ENCODE measurements around the gene KNCN. TPM values are rescaled to one million over a fixed set of nuclear protein-coding genes. Genes with fewer than 3 reads are reported as not detected.

The KNCN gene
- total RNA-seq, 1 donor from 2014 or later, result not detected

DNA sequence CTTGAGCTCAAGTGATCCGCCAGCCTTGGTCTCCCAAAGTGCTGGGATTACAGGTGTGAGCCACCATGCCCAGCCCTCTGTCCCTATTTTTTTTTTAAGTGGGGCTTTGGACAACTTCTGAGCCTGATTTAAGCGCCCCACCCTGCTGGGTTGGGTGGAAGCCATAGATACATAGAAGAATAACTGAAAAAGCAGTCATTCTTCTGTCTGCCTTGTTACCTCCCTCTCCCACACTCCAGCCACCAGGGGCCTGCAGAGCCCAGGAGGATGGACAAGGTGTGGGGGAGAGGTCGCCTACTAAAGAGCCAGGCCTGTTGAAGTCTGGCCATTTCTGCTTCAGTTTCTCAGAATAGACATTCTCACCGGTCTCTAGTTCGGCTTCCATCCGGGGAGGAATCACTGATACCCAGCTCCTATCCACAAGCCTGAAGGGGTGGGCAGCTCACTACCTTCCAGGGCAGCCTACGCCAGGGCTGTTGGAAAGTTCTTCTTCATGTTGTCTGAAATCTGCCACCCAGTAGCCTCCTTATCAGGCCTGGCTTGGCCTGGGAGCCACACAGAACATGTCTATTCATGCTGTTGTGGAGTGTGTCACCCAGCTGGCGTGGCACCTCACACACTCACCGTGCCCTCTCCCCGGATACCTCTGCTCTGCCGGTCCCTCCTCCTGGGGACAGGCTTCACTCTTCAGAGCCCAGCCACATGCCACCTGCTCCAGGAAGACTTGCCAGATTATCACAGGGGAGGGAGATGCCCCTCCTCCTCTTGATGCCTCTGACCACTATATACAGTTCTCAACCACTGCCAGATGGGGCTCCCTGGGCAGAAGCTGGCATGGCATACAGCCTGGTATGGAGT is 27.7 kb downstream of the KNCN start:
- Mint-ChIP-seq H3K36me3 (no peaks in the 10 kb centered on the region), H3K4me3 (no peak overlapping the region), H3K9me3 (no peaks in the 10 kb centered on the region), H3K4me1 (peaks cover 64% of the 10 kb centered on the region), H3K27ac (no peak overlapping the region), H3K27me3 (ENCODE audit: insufficient read depth, low read depth) (peaks cover 52% of the 10 kb centered on the region)
- Histone ChIP-seq H3K9me3 (ENCODE audit: low read depth) (no peaks in the 10 kb centered on the region), H3K4me2 (no peak overlapping the region), H3K4me1 (peaks cover 49% of the 10 kb centered on the region), H3K27me3 (peaks cover 98% of the 10 kb centered on the region), H3K4me3 (no peak overlapping the region), H3K27ac (no peak overlapping the region), H3K36me3 (no peaks in the 10 kb centered on the region), H2AFZ (replicated peaks) (no peak overlapping the region), H3F3A (ENCODE audit: low read depth) (peaks cover 43% of the 10 kb centered on the region), H3K79me2 (ENCODE audit: low read depth) (no peaks in the 10 kb centered on the region), H4K20me1 (ENCODE audit: low read depth) (peaks cover 95% of the 10 kb centered on the region), H3K9ac (no peak overlapping the region)
- TF ChIP-seq EZH2phosphoT487 (IDR thresholded peaks at IDR 0.05) (no peak), EZH2 (IDR thresholded peaks at IDR 0.05) (no peak), CTCF (IDR thresholded peaks at IDR 0.05) (no peak)
- DNase-seq (ENCODE audit: low spot score), result no peak

GRCh38 chr1:46522969-46523320 is 28.5 kb downstream of the KNCN start:
- Mint-ChIP-seq H3K4me3 (no peak overlapping the region), H3K27ac (no peak overlapping the region), H3K9me3 (no peaks in the 10 kb centered on the region), H3K27me3 (ENCODE audit: insufficient read depth, low read depth) (peaks cover 55% of the 10 kb centered on the region), H3K4me1 (peaks cover 68% of the 10 kb centered on the region), H3K36me3 (no peaks in the 10 kb centered on the region)
- Histone ChIP-seq H3K9ac (no peak overlapping the region), H3K36me3 (no peaks in the 10 kb centered on the region), H4K20me1 (ENCODE audit: low read depth) (peaks cover 95% of the 10 kb centered on the region), H3K4me1 (peaks cover 51% of the 10 kb centered on the region), H3K27me3 (peaks cover 98% of the 10 kb centered on the region), H3F3A (ENCODE audit: low read depth) (peaks cover 43% of the 10 kb centered on the region), H2AFZ (replicated peaks) (no peak overlapping the region), H3K4me3 (no peak overlapping the region), H3K27ac (no peak overlapping the region), H3K9me3 (ENCODE audit: low read depth) (no peaks in the 10 kb centered on the region), H3K4me2 (no peak overlapping the region), H3K79me2 (ENCODE audit: low read depth) (no peaks in the 10 kb centered on the region)
- DNase-seq (ENCODE audit: low spot score), result no peak
- TF ChIP-seq EZH2 (IDR thresholded peaks at IDR 0.05) (peak; percentile 20), CTCF (IDR thresholded peaks at IDR 0.05) (no peak), EZH2phosphoT487 (IDR thresholded peaks at IDR 0.05) (no peak)

GRCh38 chr1:46522184-46522968 is 29.1 kb downstream of the KNCN start:
- Histone ChIP-seq H4K20me1 (ENCODE audit: low read depth) (peaks cover 95% of the 10 kb centered on the region), H3K27ac (no peak overlapping the region), H3K4me2 (no peak overlapping the region), H3K9ac (no peak overlapping the region), H3K9me3 (ENCODE audit: low read depth) (no peaks in the 10 kb centered on the region), H3K4me3 (no peak overlapping the region), H3K79me2 (ENCODE audit: low read depth) (no peaks in the 10 kb centered on the region), H2AFZ (replicated peaks) (no peak overlapping the region), H3K36me3 (no peaks in the 10 kb centered on the region), H3K4me1 (peaks cover 57% of the 10 kb centered on the region), H3F3A (ENCODE audit: low read depth) (peaks cover 45% of the 10 kb centered on the region), H3K27me3 (peaks cover 98% of the 10 kb centered on the region)
- peak; percentile 39 for DNase-seq (ENCODE audit: low spot score)
- Mint-ChIP-seq H3K27ac (no peak overlapping the region), H3K27me3 (ENCODE audit: insufficient read depth, low read depth) (peaks cover 57% of the 10 kb centered on the region), H3K9me3 (no peaks in the 10 kb centered on the region), H3K4me3 (no peak overlapping the region), H3K4me1 (peaks cover 69% of the 10 kb centered on the region), H3K36me3 (no peaks in the 10 kb centered on the region)
- TF ChIP-seq CTCF (IDR thresholded peaks at IDR 0.05) (no peak), EZH2 (IDR thresholded peaks at IDR 0.05) (peak; percentile 23)
